ENCODE results near the gene CYP17A1.

CYP17A1 gene

GRCh38 chr10:102801978-102802377 is 35.2 kb downstream of the CYP17A1 start:
- no peak for DNase-seq

DNA sequence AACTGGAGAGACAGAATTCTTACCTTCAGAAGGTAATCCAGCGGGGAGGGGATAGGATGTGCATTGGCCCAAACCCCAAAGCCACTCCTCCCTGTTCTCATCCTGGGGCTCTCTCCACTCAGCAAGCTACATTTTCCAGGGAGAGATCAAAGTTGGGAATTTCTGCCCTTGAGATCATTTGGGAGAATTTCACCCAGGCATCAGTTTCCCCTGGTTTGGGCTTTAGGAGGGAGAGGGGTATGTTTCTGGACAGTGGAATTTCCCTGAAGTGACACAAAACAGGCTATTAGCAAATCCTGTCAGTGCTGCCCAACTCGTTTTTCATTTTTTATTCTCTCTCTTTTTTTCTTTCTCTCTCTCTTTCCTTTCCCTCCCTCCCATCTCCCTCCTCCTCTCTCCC is 35.7 kb downstream of the CYP17A1 start:
- no peak for DNase-seq

GRCh38 chr10:102800611-102801335 is 36.4 kb downstream of the CYP17A1 start:
- DNase-seq, result no peak

DNA sequence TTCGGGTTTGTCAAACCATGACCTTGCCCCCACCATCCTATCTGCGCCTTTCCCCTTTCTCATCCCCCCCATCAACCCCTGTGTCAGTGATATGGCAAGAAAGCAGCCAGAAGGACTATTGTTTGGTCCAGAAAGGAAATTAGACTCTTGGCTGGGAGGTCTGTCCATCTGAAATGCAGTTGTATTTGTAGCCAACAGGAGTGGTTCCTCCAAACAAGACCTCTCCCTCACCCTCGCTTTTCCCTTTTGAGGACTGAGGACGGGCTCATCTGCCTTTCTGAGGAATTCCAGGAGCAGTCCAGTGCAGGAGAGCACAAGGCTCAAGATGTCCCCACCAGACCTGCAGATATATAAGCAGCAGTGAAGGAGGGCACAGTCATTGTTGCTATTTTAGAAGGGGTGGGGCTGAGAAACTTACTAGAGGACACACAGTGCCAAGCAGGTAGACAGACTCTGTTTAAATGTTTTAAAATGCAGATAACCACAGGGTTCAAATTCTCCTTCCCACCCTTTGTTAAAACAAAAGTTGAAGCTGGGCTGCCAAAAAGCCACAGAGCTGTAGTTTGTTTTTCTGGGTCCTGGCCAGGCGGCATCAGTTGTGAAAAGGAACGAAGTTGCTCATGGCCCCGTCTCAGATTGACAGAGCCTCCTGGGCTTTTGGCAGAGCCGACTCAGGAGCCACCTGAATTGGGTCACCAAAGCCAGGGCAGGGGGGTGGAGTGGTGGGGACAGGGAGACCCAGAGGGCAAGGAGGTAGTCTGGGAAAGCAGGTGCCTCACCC is 37.3 kb downstream of the CYP17A1 start:
- DNase-seq, result no peak

DNA sequence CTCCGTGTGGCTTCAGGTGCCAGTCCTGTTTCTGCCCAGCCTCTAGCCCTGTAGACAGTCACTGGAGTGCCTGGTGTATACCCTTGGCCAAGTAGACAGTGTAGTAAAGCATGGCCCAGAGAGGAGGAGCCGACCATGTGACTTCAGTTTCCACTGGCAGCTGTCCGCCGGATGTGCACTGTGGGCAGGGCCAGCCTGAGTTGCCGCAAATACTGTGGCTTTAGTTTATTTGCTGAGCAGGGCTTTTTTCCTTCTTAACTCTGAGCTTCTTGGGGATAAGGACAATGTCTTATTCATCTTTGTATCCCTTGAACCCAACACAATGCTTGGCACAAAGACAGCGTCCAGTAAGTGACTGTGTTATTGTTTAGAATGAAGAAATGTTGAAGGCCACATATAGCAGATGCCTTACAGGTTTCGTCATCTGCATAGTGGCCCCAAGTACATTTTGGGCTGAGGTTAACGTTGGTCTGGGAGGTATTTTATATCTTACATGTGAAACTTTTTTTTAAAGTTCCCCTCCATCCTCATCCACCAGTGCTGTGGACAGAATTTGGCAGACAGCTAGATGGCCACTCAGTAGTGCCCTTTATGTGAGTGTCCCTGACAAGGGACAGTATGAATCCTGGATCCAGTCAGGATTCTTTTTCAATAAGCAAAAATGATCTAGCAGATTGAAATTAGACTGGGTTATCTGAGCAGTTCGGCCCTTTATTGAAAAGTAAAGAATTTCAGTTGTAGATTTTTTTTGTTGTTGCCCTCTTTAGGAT is 40.6 kb downstream of the CYP17A1 start:
- peak; percentile 46 for DNase-seq

DNA sequence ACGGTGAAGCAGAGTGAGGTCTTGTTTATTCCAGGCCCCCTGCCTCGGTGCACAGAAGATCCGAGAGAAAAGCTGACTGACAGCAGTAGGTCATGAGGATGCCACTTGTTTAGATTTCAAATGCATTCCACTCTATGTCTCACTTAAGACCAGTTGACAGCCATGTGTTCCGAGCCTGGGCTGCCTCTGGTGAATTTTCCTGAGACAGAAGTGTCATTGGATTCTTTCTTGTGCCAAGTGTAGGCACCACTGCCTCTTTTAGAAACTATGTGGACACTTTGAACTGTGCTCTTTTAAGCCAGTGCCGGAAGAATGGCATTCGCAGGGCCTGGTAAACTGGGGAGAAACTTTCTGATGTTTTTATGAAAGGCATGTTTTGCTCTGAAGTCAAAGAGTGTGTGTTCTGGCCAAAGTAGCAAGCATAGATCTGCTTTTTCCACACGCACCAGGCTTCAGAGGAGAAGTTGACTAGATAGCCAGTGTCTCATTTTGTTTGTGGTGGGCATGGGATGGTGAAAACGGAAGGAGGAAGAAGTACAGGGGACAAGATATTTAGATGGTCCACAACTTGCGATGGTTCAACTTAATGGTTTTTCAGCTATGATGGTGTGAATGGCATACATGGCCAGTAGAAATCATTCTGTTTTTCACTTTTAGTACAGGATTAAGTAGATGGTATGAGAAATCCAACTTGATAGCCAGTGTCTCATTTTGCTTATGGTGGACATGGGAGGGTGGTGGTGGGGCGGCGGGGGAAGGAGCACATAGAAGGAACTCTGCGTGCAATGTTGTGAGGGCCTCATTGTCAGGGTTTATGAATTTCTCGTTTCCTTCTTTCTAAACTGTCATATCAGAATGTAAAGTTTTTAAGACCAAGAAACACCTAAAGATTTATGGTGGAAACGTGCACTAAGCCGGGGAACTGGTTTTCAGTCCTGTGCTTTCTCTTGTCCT is 41.5 kb downstream of the CYP17A1 start:
- DNase-seq, result no peak

- no peak for DNase-seq
Measured at GRCh38 chr10:102791754-102792395, 45.3 kb downstream of the CYP17A1 start.

- DNase-seq, result no peak
Measured at GRCh38 chr10:102785818-102786217, 51.4 kb downstream of the CYP17A1 start.

GRCh38 chr10:102783568-102783967 is 53.6 kb downstream of the CYP17A1 start:
- DNase-seq, result no peak

- DNase-seq, result no peak
Measured at GRCh38 chr10:102782673-102783551, 54.3 kb downstream of the CYP17A1 start.

- DNase-seq, result no peak
Measured at GRCh38 chr10:102781921-102782557, 55.2 kb downstream of the CYP17A1 start.

GRCh38 chr10:102781090-102781920 is 55.9 kb downstream of the CYP17A1 start:
- DNase-seq, result no peak
